Memory B cell (primary cell): Measurements from ENCODE around the gene TESK1.

ENCODE experiments used
- ATAC-seq: fragments of 150-1000 bp; cut with Tn5 transposase; 2 replicates; pipeline ENCODE4 v1.10.0; 2021; ENCODE audit warnings: low read depth, mild to moderate bottlenecking, moderate library complexity
- DNase-seq, 2 donors: peaks; one replicate each; pipeline ENCODE4 v3.0.0; 2022; ENCODE audit warnings: low spot score in 2 of 2
- H3K27ac Mint-ChIP-seq: one replicate; pipeline ENCODE4 v1.8.0; 2022; ENCODE audit warnings: mild to moderate bottlenecking, moderate library complexity, mixed read lengths
- H3K27me3 Mint-ChIP-seq: one replicate; pipeline ENCODE4 v1.8.0; 2022; ENCODE audit warnings: mixed read lengths
- H3K36me3 Mint-ChIP-seq: one replicate; pipeline ENCODE4 v1.8.0; 2022; ENCODE audit warnings: mild to moderate bottlenecking, mixed read lengths
- H3K4me1 Mint-ChIP-seq: one replicate; pipeline ENCODE4 v1.8.0; 2022; ENCODE audit warnings: mixed read lengths
- H3K4me3 Mint-ChIP-seq: one replicate; pipeline ENCODE4 v1.8.0; 2022; ENCODE audit warnings: mild to moderate bottlenecking, moderate library complexity, mixed read lengths
- H3K9me3 Mint-ChIP-seq: one replicate; pipeline ENCODE4 v1.8.0; 2022; ENCODE audit warnings: mixed read lengths

The TESK1 gene

DNA sequence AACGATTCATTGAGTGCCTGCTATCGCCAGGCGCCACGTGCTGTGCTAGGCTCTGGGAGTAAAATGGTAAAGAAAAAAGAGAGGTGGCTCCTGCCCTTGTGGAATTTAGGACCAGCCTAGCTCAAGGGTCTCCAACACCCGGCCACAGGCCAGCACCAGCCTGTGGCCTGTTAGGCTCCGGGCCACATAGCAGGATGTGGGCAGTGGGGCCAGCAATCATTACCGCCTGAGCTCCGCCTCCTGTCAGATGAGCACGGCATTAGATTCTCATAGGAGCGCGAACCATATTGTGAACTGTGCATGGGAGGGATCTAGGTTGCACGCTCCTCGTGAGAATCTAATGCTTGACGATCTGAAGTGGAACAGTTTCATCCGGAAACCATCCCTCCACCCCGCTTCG, 51.3 kb downstream of the TESK1 start:
- peak overlapping the region; percentile 100 for H3K27ac Mint-ChIP-seq
- peaks cover 34% of the 10 kb centered on the region for H3K4me1 Mint-ChIP-seq
- no peak for ATAC-seq

DNA sequence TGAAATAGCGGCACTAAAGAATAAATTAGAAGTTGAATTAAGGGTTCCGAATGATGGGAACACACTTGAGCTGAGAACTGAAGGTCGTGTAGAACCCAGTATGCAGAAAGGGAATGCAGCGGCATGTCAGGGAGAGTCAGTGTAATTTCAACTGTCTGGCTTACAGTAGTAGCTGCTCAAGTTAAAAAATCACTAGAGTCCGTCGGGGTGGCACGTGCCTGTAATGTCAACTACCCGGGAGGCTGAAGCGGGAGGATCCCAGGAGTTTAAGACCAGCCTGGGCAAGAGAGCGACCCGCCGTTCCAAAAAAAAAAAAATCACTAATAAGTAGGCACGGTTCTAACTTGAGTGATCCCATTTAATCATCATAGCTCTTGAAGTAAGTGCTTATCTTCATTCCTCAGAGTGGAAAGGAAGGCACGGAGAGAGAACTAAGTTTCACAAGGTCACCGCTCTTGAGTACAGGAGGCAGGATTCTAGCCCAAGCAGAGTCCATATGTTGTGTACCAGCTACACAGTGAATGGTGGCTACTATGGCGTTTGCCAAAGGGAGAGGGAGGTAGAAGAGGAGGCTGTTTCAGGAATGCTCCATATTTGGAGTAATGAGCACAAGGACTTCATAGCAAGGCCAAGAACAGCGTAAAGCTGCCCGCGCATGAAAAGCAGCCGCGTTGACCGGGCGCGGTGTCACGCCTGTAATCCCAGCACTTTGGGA, 51.9 kb downstream of the TESK1 start:
- H3K9me3 Mint-ChIP-seq, result no peaks in the 10 kb centered on the region
- H3K27me3 Mint-ChIP-seq, result no peaks in the 10 kb centered on the region
- H3K27ac Mint-ChIP-seq, result peak overlapping the region; percentile 100
- no peak for DNase-seq
- no peak for ATAC-seq
- H3K4me1 Mint-ChIP-seq, result peaks cover 35% of the 10 kb centered on the region
- peak overlapping the region; percentile 90 for H3K4me3 Mint-ChIP-seq
- H3K36me3 Mint-ChIP-seq, result peaks cover 7% of the 10 kb centered on the region

More for the DNA sequence above, 51.3 kb downstream of the TESK1 start:
- Mint-ChIP-seq H3K36me3 (peaks cover 7% of the 10 kb centered on the region), H3K27me3 (no peaks in the 10 kb centered on the region), H3K9me3 (no peaks in the 10 kb centered on the region), H3K4me3 (peak overlapping the region; percentile 90)
- no peak for DNase-seq

DNA sequence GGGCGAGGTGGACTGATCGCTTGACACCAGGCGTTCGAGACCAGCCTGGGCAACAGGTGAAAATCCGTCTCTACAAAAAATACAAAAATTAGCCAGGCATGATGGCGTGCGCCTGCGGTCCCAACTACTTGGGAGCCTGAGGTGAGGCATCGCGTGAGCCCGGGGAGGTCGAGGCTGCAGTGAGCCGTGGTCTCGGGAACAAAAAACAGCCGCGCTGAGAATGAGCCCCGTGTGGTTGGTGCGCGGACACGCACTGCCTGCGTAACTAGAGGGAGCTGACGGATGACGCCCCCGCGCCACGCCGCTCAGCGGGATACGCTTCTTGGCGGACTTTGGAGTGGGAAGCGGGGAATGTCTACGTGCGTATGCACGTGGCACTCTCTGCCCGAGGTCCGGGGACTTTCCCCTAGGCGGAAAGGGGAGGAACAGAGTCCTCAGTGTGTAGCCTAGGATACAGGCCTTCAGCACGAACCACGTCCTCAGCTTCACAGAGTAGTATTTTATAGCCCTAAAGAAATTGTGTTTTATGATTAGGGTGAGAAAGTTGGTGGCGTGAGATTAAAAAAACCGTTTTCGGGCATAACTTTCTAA, 52.6 kb downstream of the TESK1 start, which contains the start of gene RMRP:
Gene RMRP, minus strand, starts transcription at position 474 of the 591 bp plus-strand sequence.
- ATAC-seq, result peak; percentile 77
- DNase-seq, result peak; percentile 84 to 87
- Mint-ChIP-seq H3K36me3 (peaks cover 7% of the 10 kb centered on the region), H3K4me3 (peak within 1 kb of the TSS; percentile 90), H3K27me3 (no peaks in the 10 kb centered on the region), H3K9me3 (no peaks in the 10 kb centered on the region), H3K27ac (peak within 1 kb of the TSS; percentile 100), H3K4me1 (peaks cover 38% of the 10 kb centered on the region)

DNA sequence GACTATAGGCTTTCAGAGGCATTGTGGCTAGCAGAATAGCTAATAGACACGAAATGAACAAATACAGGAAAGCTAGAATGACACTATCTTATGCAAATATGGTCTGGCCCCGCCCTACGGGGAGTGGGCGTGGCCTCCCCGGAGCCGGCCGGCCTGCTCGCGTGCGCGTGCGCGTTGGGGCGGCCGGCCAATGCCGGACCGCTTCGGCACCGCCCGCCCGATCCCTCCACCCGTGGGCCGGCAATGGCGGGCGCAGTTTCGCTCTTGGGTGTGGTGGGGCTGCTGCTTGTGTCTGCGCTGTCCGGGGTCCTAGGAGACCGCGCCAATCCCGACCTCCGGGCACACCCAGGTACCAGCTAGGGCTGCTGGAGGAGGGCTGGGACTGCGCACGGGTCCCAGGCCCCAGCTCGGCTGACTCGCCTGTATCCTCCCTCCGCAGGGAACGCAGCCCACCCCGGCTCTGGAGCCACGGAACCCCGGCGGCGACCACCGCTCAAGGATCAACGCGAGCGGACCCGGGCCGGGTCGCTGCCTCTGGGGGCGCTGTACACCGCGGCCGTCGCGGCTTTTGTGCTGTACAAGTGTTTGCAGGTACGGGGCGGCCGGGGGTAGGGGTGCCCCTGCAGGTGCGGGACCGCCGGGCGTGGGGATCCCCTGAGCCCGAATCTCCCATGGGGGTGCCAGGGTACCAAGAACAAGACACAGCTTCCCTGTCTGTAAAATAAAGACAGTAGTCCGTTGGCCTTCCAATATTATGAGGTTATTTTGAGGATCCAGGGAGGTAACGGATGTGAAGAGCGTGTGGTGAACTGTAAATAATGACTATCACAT, 53.3 kb downstream of the TESK1 start, which contains the start of gene CCDC107:
Gene CCDC107, plus strand, starts transcription at position 156 of the 831 bp plus-strand sequence. Its CDS starts 88 bp downstream, at position 244.
- H3K36me3 Mint-ChIP-seq, result peaks cover 7% of the 10 kb centered on the region
- no peaks in the 10 kb centered on the region for H3K27me3 Mint-ChIP-seq
- DNase-seq, result peak; percentile 88 to 91
- H3K9me3 Mint-ChIP-seq, result no peaks in the 10 kb centered on the region
- peak within 1 kb of the TSS; percentile 100 for H3K27ac Mint-ChIP-seq
- ATAC-seq, result peak; percentile 60
- peaks cover 39% of the 10 kb centered on the region for H3K4me1 Mint-ChIP-seq
- H3K4me3 Mint-ChIP-seq, result peak within 1 kb of the TSS; percentile 90

DNA sequence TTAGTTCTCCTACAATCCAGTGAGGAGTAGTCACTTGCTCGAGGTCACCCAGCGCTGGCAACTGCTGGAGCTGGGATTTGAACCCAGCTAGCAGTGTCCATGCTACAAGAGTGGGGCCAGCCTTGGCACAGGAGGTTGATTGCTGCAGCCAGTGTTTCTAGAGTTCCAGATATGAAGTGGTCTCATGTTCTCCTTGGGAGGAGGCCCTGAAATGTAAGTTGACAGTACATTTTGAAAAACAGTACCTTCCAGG, 53.8 kb downstream of the TESK1 start:
- no peaks in the 10 kb centered on the region for H3K9me3 Mint-ChIP-seq
- peaks cover 39% of the 10 kb centered on the region for H3K4me1 Mint-ChIP-seq
- H3K4me3 Mint-ChIP-seq, result peak overlapping the region; percentile 90
- DNase-seq (no peak), ATAC-seq (no peak)
- peak overlapping the region; percentile 100 for H3K27ac Mint-ChIP-seq
- no peaks in the 10 kb centered on the region for H3K27me3 Mint-ChIP-seq
- peaks cover 7% of the 10 kb centered on the region for H3K36me3 Mint-ChIP-seq

DNA sequence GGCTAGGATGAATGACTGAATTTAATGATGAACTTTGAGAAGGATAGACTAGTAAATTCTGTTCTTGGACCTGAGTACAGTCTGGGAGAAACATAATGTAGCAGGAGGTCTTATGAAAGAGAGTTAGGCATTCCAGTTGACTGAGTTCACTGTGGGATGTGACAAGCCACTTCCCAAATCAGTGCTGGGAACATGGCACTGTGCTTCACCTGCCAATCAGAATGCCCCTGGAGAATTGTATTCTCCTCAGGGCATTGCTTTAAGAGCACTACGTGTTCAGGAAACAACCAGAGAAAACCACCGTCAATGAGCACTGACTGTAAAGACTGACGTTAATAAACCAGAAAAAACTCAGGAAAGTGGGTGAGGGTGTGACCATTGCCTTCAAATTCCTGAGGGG, 54.3 kb downstream of the TESK1 start:
- Mint-ChIP-seq H3K36me3 (peaks cover 7% of the 10 kb centered on the region), H3K4me1 (peaks cover 39% of the 10 kb centered on the region), H3K4me3 (peak overlapping the region; percentile 90), H3K27me3 (no peaks in the 10 kb centered on the region), H3K9me3 (no peaks in the 10 kb centered on the region), H3K27ac (peak overlapping the region; percentile 100)
- no peak for DNase-seq
- no peak for ATAC-seq
